ENCODE results near the gene TOP3B.

GRCh38 chr22:21964918-21965484 lies 17.6 kb downstream of the TOP3B start:
- TF ChIP-seq EZH2 (optimal IDR thresholded peaks at IDR 0.05; ENCODE audit: low read depth, low read length) (no peak), CTCF (IDR thresholded peaks at IDR 0.05; ENCODE audit: low read length) (no peak), EZH2phosphoT487 (IDR thresholded peaks at IDR 0.05; ENCODE audit: low read length) (no peak)
